HG03135 (cell line): ENCODE data around the gene ABCG1.
"Not testable (repeated sequence)": the region's sequence is repeated elsewhere in the genome, so short reads cannot be mapped to it uniquely, and the experiment has no call there.

Source experiments
- ATAC-seq: cut with Tn5 transposase; IDR thresholded peaks from one replicate; pipeline ENCODE4 v1.9.1; 2021; ENCODE audit warnings: mild to moderate bottlenecking, moderate library complexity; ENCODE audit not compliant: unreplicated experiment

The ABCG1 gene

DNA sequence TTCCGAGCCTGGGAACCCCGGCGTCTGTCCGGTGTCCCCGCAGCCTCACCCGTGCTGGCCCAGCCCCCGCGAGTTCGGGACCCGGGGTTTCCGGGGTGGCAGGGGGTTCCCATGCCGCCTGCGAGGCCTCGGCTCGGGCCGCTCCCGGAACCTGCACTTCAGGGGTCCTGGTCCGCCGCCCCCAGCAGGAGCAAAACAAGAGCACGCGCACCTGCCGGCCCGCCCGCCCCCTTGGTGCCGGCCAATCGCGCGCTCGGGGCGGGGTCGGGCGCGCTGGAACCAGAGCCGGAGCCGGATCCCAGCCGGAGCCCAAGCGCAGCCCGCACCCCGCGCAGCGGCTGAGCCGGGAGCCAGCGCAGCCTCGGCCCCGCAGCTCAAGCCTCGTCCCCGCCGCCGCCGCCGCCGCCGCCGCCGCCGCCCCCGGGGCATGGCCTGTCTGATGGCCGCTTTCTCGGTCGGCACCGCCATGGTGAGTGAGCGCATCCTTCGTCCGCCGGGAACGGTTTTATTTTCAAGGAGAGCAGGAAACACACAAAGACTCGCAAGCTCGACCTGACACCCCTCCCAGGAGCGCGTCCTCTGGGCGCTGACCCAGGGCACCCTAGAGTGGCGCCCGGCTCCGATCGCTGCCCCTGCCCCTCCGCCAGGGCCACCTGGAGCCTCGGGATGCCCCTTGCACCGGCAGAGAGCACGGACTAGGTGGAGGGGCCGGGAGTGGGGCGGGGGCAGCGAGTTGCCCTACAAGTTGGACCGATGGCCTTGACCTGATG lies at the start of gene ABCG1:
TSS of gene ABCG1 (plus strand) at position 305 of the 770 bp plus-strand sequence. CDS start at position 428, 123 bp downstream.
- ATAC-seq = no peak

DNA sequence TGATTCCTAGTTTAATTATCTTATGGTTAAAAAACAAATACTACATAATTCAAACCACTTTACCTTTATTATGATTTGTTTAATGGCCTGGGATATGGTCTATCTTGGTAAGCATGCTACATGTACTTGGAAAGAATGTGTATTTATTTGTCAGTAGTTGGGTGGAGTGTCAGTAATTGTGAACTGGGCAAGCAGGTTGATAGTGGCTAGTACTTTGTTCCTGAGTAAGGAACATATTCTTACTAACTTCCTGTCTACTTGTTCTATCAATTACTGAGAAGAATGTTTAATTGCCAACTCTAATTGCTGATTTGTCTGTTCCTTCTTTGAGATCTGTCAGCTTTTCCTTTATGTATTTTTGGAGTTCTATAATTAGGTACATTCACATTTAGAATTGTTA lies 49.2 kb upstream of the ABCG1 start:
- no peak for ATAC-seq

DNA sequence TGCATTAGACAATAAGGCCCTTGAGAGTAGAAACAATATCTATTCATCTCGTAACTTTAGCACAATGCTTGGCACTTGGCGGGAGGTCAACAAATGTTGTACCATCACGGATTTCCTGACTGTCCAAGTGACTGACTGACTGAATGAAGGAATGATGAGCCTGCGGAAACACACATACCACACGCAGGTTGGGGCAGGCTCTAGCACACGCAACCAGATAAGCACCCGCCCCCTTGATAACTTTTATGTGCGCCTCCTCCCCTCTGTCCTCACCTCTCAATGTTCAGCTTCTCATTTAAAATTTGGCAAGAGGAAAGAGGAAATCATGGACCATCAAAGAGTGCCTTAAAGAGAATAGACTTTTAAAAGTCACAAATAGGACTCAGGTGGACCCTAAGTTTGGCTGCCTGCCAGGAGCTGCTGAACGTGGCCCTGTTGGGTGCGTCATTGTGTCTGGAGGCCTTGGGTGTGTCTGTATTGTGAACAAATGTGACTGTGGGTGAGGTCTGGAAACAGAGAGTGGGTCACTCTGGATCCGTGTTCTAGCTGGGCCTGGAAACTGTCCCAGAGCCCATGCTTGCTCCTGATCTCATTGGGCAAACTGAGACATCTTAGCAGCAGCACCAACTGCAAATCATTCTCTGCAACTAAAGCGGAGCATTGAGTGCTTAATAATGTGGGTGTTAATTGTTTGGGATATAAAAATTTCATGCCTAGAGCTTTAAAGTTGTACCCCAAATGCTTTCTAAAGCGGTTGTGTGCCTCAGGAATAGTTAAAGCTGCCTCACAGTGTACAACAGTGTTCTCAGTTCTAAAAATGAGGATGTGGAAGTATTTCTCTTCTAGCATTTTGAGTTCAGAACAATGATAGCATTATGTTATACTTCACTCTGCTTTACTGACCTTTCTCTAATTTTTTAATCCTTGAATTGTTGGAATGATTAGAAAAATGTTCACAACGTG lies 47.6 kb upstream of the ABCG1 start:
- no peak for ATAC-seq

DNA sequence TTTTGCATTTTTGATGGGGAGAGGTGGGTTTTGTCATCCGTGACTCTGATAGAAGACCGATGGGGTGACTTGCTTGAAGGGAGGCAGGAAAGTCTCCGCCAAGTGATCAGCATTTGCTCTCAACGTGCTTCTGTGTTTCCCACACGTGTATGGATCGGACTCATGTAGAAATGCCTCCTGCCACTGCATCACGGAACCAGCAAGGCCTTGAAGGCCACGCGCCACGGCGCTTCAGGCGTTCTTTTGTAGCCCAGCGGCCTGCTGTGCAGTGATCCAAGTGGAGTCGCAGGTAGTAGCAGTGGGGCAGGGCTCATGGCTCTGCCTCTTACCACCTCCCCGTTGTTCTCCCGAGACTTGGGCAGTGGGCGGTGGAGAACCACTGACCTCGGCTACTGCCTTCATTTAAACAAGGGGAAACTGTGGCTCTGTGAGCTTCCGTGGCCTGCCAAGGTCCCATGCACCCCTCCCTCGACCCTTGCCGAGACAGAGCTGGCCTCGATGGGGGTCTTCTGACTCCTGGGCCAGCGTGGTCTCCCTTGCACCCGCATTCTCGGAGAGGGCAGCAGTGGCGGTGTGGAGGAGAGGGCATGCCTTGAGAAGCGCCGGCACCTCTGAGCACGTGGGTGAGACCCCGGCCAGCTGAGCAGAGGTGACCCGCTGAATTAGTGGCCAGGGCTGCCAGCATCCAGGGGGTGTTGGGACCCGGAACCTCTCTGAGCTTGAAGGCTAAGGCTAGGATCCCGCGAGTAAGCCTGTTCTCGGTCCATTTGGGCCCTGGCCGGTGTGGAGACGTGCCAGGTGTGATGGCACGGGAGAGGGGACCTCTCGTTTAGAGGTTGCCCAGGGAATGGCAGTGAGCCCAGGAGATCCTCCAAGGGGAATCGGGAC lies 46.1 kb upstream of the ABCG1 start:
- ATAC-seq = no peak

DNA sequence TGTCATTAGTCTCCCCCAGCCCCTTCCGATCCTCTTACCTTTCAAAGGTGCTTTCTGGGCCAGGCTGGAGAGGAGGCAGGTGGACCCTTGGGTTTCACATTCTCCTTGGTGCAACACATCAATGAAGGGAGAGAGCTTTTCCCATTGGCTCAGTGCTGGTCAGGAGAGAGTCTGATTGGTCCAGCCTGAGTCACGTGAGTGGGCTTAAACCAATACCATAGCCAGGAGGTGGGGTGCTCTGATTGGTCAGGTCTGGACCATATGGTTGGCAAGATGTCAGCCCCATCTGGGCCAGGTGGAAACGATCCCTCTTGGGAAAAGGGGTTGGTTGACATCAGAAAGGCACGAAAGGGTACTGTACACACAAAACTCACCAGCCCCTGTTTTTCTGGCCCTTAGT lies 44.8 kb upstream of the ABCG1 start:
- ATAC-seq = no peak

DNA sequence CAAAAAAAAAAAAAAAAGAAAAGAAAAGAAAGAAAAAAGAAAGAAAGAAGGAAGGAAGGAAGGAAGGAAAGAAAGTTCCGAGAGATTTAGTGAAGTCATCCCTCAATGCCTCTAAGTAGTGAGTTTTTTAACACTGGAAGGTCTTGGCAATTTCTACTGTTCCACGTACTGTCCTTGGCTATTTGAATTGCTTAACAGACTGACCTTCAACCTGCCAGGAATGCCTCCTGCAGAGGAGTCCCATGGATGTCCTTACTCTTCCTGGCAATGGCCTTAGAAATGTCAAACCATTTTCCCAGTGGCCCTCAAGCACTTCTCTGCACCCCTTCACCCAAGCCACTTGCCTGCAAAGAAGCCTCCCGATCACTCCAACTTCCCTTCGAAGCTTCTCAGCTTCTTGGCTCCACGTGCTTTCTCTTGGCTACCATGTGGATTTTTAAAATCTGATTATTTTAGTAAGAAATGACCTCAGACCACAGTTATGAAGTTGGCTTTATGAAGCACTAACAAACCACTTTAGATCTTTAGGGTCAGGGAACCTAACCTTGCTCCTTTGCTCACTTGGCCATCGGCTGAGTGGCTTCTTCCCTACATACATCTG lies 43.7 kb upstream of the ABCG1 start:
- no peak for ATAC-seq

DNA sequence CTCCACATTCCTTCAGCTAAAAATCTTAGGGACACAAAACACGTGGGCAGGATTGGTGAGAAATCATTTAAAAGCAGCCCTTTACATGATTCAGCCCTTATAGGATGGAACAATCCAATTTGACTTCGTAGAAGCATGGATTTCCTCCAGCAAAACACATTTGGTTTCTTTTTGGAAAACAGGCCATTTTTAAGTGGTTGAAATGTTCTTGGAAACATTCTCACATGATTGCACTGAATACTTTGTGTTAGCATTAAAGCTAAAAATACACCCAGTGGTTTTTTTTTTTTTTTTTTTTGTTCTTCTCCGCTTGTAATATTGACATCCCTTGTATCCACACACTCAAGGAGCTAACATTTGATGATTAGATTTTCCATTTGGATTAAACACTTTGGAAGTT lies 42.1 kb upstream of the ABCG1 start:
- no peak for ATAC-seq

DNA sequence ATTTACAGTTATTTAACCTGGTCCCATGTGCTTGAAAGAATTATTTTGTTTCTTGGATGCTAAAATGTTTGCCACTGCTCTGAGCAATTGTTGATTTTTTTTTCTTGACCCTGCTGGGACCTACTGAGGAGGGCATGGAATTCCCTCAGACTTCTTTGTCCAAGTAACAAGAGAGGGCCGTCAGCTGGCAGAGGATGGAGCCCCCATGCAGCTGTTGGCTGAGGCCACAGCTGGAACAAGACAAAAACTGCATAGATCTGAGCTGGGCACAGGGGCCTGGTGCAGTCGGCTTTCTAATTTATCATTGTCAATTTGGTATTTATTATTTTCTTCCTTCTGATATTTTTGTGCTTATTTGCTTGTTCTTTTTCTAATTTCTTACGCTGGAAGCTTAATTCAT lies 39.6 kb upstream of the ABCG1 start:
- ATAC-seq = no peak

DNA sequence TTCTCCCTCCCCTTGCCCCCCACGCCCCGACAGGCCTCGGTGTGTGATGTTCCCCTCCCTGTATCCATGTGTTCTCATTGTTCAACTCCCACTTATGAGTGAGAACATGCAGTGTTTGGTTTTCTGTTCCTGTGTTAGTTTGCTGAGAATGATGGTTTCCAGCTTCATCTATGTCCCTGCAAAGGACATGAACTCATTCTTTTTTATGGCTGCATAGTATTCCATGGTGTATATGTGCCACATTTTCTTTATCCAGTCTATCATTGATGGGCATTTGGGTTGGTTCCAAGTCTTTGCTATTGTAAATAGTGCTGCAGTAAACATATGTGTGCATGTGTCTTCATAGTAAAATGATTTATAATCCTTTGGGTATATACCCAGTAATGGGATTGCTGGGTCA lies 38.9 kb upstream of the ABCG1 start:
- ATAC-seq = not testable (repeated sequence)

DNA sequence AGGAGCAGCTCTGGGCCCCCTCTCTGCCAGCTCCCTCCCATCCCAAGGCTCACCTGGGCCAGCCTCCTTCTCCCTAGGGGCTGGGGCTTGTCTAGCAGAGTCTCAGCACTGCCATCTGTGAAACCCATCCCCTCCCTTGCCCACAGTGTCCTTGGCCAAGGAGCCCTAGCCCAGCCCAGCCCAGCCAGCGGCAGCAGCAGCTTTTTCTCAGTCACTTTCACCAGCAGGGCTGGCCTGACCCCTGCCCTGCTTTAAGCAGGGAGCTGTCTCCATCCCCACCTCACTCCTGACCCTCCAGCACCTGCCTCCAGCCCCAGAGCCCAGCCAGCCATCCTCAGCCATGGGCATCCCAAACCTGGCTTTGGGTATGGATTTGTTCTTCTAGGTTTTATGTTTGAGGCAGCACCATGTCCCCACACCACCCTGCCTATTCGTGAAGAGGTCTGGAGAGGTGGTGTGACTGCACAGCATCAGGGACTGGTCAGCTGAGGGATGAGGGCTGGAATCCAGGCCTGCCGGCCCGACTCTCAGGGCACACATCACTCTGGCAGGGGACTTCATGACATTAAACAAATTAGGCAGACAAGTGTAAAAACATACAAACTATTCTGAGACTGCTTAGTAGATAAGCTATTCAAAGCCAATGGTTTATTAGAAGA lies 36.1 kb upstream of the ABCG1 start:
- no peak for ATAC-seq

DNA sequence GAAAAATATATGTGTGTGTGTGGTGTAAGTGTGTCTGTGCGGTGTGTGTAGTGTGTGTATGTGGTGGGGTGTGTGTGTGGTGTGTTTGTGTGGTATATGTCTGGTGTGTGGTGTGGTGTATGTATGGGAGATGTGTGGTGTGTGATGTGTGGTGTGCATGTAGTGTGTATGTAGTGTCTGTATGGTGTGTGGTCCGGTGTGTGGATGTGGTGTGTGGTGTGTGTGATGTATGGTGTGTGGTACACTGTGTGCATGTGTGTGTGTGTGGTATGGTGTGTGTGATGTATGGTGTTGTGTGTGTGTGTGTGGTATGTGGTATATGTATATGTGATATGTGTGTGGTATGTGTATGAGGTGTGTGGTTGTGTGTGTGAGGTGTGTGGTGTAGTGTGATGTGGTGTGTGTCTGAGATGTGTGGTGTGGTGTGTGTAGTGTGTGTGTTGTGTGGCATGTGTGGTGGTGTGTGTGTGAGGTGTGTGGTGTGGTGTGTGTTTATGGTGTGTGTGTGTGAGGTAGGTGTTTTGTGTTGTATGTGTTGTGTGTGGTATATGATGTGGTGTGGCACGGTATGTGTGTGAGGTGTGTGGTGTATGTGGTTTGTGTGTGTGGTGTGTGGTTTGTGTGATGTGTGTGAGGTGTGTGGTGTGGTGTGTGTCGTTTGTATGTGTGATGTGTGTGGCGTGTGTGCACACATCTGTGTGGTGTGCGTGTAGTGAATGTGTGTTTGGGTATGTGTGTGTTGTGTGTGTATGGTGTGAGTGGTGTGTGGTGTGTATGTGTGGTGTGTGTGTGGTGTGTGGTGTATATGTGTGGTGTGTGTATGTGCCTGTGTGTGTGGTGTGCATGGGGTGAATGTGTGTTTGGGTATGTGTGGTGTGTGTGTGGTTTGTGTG lies 35.3 kb upstream of the ABCG1 start:
- no peak for ATAC-seq

DNA sequence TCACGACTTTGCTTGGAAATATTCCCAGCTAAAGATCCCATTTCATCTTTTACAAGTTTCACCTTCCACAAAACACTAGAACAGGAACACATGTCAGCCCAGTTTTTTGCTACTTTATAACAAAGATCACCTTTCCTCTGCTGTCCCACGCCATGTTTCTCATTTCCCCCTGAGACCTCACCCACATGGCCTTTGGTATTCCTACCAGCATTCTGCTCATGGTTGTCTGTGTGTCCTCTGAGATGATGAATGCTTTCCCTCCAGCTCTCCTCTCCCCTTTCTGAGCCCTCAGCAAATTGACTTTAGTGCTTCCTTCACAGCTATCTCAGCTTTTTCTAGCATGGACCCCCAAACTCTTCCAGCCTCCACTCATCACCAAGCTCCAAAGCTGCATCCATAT lies 32.3 kb upstream of the ABCG1 start:
- no peak for ATAC-seq

DNA sequence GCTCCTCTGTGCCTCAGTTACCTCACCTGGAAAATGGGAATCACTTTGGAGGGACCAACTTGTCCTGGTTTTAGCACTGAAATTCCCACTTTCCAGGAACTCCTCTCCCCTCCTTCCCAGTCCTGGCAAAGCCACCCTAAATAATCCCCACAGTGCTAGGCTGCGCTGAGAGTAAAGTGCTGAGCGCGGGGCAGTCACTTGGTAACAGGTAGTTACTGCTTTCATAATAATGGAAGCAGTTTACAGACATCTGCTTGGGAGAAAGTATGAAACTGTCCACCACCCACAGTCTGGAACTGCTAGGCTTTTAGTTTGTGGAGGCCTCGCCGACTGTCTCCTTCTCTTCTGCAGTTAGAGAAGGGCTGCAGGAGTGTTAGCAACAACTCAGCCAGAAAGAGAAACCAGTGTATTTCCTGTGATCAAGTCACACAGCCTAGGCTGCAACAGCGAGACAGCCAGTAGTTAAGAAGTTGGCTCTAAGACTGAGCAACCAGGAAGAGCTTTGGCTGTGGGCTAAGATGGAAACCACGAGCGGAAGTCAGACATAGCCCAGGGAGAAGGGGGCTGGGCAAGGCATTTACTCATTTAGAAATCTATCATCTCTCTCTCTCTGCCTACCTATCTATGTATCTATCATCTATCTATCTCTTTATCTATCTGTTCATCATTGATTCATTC lies 30.8 kb upstream of the ABCG1 start:
- peak; percentile 92 for ATAC-seq

DNA sequence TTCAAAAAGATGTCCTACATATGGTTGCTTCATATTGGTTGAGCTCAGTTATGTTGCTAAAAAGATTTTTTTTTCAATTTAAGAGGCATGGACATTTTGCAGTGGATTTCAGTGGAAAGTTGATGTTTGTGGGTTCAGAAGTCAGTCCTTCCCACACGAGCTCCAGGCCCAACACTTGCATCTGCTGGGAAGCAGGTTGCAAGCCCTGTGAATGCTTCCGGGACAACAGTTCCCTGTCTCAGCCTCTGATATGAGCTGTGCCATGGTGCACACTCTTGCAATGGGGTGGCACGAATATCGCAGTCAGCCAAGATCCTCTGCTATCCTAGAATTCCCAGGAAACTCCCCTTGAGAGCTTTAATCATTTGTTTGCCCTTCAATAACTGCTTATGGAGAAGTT lies 30.3 kb upstream of the ABCG1 start:
- no peak for ATAC-seq

DNA sequence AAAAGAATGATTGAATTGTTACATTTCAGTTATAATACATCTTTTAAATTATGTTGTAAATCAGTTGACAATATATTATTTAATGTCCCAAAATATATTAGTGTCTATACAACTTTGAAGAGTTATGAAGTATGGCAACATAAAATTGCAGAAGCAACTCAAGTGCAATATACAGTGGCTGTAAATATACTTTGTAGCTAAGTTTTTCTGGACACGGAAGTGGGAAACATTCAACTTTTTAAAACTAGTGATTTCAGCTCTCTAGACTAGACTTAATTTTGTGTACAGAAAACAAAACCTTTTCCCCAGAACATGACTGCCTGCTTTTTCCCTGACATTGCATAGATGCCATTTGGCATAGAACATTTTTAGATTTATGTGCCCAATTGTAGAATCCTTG lies 29.5 kb upstream of the ABCG1 start:
- no peak for ATAC-seq

DNA sequence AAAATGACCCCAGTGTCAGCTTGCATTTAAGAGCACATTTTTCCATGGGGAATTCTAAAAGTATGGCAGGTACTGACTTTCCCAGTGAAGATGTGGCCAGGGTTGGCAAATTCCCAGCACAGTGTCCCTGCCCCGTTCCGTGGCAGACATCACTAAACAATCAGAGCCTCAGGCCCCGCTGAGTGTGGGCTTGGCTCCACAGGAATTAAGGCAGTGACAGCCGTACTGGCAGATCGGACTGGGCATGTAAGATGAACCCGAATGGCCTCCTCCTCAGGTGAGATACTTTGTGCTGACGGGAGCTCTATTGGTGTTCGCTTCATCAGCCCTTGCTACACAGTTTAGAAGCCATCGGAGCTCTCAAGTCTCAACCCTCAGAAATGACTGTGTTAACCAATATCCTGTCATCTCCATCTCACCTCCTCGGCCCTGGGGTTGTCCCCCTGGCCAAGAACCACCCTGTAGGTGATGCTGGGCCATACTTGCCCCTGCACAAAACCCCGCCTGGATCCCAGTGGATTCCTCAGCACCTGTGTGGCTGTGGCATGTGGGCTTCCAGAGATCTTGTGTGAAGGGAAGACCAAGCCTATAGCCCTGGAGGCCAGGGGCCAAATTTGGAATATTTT lies 29.0 kb upstream of the ABCG1 start:
- no peak for ATAC-seq

DNA sequence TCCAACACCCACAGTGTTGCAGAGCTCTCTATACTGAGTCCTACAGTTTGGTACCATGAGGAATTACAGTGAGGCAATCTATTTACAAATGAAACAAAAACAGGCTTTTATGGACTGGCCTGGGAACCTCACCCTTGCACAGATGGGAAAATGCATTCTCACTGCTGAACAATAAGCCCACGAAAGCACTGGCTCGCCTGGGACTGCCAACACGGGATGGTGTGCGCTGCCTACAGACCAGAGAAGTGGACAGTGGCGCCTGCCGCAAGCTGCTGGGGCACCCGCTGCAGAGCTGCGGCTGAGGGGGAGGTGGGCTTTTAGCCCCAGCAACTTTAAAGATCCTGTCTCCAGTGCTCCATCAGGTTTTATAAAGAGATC lies 28.5 kb upstream of the ABCG1 start:
- ATAC-seq = no peak

DNA sequence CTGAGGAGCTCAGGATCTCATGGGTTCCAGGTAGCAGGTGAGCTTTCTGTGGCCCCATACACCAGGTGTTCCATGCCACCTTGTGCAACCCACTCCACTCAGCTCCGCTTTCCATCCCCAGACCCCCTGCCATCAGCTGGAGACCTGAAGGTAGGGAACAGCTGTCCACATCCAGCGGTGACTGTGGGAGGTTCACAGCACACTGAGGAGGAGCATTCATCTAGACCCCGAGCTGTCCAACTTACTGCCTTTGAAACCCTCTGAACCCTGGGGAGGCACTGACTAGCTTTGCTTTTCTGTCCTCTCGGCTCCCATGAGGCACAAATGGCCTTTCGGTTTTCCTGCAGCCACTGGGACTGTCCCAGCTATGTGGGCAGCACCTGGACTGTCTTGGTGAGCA lies 27.9 kb upstream of the ABCG1 start:
- ATAC-seq = no peak
